Caco-2 (cell line): ENCODE results near the gene MX2. TPM values are rescaled to one million over a fixed set of nuclear protein-coding genes. Genes with fewer than 3 reads are reported as not detected.

Source experiments
- BruUV-seq: library from RNA; stranded (reverse); fragments of 400-500 nt; replicated peaks from 2 replicates; lab custom pipeline; 2021; lab: Mats Ljungman, UMichigan
- CTCF ChIA-PET: fragments of 300-600 bp; sonication (Branson Sonifier 250); formaldehyde crosslinking; loops from one replicate; lab custom pipeline; 2022; ENCODE audit warnings: antibody characterized with exemption; lab: Charles Lee
- POLR2A ChIA-PET: fragments of 300-600 bp; sonication (Branson Sonifier 250); formaldehyde crosslinking; loops from one replicate; lab custom pipeline; 2022; ENCODE audit warnings: antibody characterized with exemption; lab: Charles Lee
- DNase-seq, 2 experiments: peaks; one replicate each; pipeline versions ENCODE4 v3.0.0 to v3.0.0-alpha.2; 2020 to 2022
- H3K27me3 ChIP-seq: replicated peaks from 2 replicates; pipeline ENCODE4 v1.6.0; 2011; ENCODE audit warnings: low read length; ENCODE audit not compliant: control insufficient read depth, insufficient read depth
- H3K36me3 ChIP-seq: 2 replicates; pipeline ENCODE4 v1.5.1; 2011; ENCODE audit warnings: low read length; ENCODE audit not compliant: control insufficient read depth, insufficient read depth
- H3K4me1 ChIP-seq: fragments of 250-450 bp; sonication (Bioruptor Pico); 2 replicates; pipeline ENCODE4 v1.5.1; 2020; ENCODE audit warnings: mild to moderate bottlenecking
- H3K4me3 ChIP-seq: 2 replicates; pipeline ENCODE4 v1.5.1; 2011; ENCODE audit warnings: low read depth, mild to moderate bottlenecking, control low read depth, low read length
- H3K9me3 ChIP-seq: fragments of 250-450 bp; sonication (Bioruptor Pico); 2 replicates; pipeline ENCODE4 v1.5.1; 2020; ENCODE audit warnings: mild to moderate bottlenecking, moderate library complexity
- H3K27ac Mint-ChIP-seq: one replicate; pipeline ENCODE4 v1.8.0; 2022; ENCODE audit warnings: mixed read lengths; ENCODE audit not compliant: unreplicated experiment
- H3K27me3 Mint-ChIP-seq: one replicate; pipeline ENCODE4 v1.8.0; 2022; ENCODE audit warnings: mixed read lengths; ENCODE audit not compliant: insufficient read depth, unreplicated experiment
- H3K36me3 Mint-ChIP-seq: one replicate; pipeline ENCODE4 v1.8.0; 2022; ENCODE audit warnings: mild to moderate bottlenecking, mixed read lengths; ENCODE audit not compliant: insufficient read depth, unreplicated experiment
- H3K4me1 Mint-ChIP-seq: one replicate; pipeline ENCODE4 v1.8.0; 2022; ENCODE audit warnings: low read depth, mixed read lengths; ENCODE audit not compliant: unreplicated experiment
- H3K4me3 Mint-ChIP-seq: one replicate; pipeline ENCODE4 v1.8.0; 2022; ENCODE audit warnings: mild to moderate bottlenecking, moderate library complexity, mixed read lengths; ENCODE audit not compliant: unreplicated experiment
- H3K9me3 Mint-ChIP-seq: one replicate; pipeline ENCODE4 v1.8.0; 2022; ENCODE audit warnings: mixed read lengths; ENCODE audit not compliant: unreplicated experiment
- intact Hi-C: fragments of 100-400 bp; cut with micrococcal nuclease; formaldehyde crosslinking; loops from one replicate; pipeline ENCODE4 v1.10.0; 2022; ENCODE audit not compliant: unreplicated experiment
- total RNA-seq: library from RNA; stranded (reverse); gene quantifications from 2 replicates; pipeline ENCODE4 v1.2.3, GENCODE V29; 2022
- TF ChIP-seq, protein P1 (sequence below), 2 experiments: fragments of 200-600 bp in 1 of 2; IDR thresholded peaks; 1 replicate in 1 of 2; 2 replicates in 1 of 2; pipeline versions ENCODE4 v1.5.1 to v1.8.0; 2011 to 2022; ENCODE audit warnings: antibody characterized with exemption in 1 of 2, control low read depth in 1 of 2, inconsistent platforms in 1 of 2, low read depth in 1 of 2, low read length in 1 of 2, mild to moderate bottlenecking in 1 of 2, moderate library complexity in 1 of 2; ENCODE audit not compliant: insufficient read depth in 1 of 2, severe bottlenecking in 1 of 2, unreplicated experiment in 1 of 2

Gene MX2
- total RNA-seq, 1 experiment from 2014 or later: 0.84 TPM

DNA sequence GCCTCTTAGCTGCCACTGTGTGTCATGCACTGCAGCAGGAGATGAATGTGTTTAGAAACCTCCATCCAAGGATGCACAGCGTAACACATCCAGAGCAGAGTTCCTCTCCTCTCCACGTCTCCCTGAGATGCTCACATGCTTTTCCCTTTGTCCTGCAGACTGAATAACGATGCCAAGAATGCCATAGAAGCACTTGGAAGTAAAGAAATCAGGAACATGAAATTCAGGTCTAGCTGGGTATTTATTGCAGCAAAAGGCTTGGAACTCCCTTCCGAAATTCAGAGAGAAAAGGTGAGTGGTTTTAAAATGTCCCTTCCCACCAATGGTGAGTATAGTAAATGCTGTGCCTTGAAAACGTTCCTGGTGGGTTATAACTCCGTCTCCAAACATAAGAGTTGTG lies 13.4 kb upstream of the MX2 start:
- no peaks in the 10 kb centered on the region for H3K4me1 Mint-ChIP-seq
- peaks cover 48% of the 10 kb centered on the region for H3K36me3 Mint-ChIP-seq
- POLR2A ChIA-PET: no interaction called here

DNA sequence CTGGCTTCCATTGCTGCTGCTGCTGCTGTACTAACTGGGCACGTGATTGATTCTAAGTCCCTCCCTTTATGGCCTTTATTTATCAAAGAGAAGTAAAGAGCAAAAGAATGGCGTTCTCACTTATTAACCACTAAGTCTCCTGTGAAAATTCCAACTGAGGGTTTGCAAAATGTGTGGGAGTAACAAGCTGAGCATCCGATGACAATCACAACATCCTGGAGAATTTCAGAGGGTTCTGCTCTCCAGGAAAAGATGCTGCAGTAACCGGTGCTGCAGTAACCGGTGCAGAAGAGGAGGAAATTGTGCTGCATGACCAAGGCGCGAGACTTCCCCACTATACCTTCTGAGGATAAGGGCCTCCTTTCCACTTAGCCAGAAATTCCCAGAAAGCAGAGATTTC lies 12.7 kb upstream of the MX2 start:
- ChIA-PET CTCF (no interaction called here), POLR2A (no interaction called here)
- Mint-ChIP-seq H3K4me1 (no peaks in the 10 kb centered on the region), H3K27ac (no peak overlapping the region), H3K9me3 (no peaks in the 10 kb centered on the region), H3K36me3 (peaks cover 42% of the 10 kb centered on the region), H3K27me3 (no peaks in the 10 kb centered on the region), H3K4me3 (no peak overlapping the region)
- no peaks in the 10 kb centered on the region for H3K36me3 ChIP-seq
- H3K9me3 ChIP-seq: no peaks in the 10 kb centered on the region
- no peaks in the 10 kb centered on the region for H3K4me1 ChIP-seq
- no peaks in the 10 kb centered on the region for H3K27me3 ChIP-seq
- H3K4me3 ChIP-seq: no peak overlapping the region
- TF ChIP-seq, protein P1, sequence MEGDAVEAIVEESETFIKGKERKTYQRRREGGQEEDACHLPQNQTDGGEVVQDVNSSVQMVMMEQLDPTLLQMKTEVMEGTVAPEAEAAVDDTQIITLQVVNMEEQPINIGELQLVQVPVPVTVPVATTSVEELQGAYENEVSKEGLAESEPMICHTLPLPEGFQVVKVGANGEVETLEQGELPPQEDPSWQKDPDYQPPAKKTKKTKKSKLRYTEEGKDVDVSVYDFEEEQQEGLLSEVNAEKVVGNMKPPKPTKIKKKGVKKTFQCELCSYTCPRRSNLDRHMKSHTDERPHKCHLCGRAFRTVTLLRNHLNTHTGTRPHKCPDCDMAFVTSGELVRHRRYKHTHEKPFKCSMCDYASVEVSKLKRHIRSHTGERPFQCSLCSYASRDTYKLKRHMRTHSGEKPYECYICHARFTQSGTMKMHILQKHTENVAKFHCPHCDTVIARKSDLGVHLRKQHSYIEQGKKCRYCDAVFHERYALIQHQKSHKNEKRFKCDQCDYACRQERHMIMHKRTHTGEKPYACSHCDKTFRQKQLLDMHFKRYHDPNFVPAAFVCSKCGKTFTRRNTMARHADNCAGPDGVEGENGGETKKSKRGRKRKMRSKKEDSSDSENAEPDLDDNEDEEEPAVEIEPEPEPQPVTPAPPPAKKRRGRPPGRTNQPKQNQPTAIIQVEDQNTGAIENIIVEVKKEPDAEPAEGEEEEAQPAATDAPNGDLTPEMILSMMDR (IDR thresholded peaks at IDR 0.05; ENCODE audit: insufficient read depth in 1 of 2, low read depth in 1 of 2, low read length in 1 of 2, severe bottlenecking in 1 of 2, unreplicated experiment in 1 of 2): no peak
- intact Hi-C loops: no loop called here
- DNase-seq: no peak
- BruUV-seq: no TSS peak

More for the DNA sequence above, 13.4 kb upstream of the MX2 start:
- Histone ChIP-seq H3K9me3 (no peaks in the 10 kb centered on the region), H3K36me3 (no peaks in the 10 kb centered on the region), H3K4me3 (no peak overlapping the region), H3K4me1 (no peaks in the 10 kb centered on the region), H3K27me3 (no peaks in the 10 kb centered on the region)
- H3K9me3 Mint-ChIP-seq: no peaks in the 10 kb centered on the region
- intact Hi-C loops: no loop called here
- no TSS peak for BruUV-seq
- TF ChIP-seq, protein P1 (IDR thresholded peaks at IDR 0.05; ENCODE audit: insufficient read depth in 1 of 2, low read depth in 1 of 2, low read length in 1 of 2, severe bottlenecking in 1 of 2, unreplicated experiment in 1 of 2): no peak
- no peak for DNase-seq
- no peak overlapping the region for H3K27ac Mint-ChIP-seq
- CTCF ChIA-PET: no interaction called here
- no peak overlapping the region for H3K4me3 Mint-ChIP-seq
- no peaks in the 10 kb centered on the region for H3K27me3 Mint-ChIP-seq

DNA sequence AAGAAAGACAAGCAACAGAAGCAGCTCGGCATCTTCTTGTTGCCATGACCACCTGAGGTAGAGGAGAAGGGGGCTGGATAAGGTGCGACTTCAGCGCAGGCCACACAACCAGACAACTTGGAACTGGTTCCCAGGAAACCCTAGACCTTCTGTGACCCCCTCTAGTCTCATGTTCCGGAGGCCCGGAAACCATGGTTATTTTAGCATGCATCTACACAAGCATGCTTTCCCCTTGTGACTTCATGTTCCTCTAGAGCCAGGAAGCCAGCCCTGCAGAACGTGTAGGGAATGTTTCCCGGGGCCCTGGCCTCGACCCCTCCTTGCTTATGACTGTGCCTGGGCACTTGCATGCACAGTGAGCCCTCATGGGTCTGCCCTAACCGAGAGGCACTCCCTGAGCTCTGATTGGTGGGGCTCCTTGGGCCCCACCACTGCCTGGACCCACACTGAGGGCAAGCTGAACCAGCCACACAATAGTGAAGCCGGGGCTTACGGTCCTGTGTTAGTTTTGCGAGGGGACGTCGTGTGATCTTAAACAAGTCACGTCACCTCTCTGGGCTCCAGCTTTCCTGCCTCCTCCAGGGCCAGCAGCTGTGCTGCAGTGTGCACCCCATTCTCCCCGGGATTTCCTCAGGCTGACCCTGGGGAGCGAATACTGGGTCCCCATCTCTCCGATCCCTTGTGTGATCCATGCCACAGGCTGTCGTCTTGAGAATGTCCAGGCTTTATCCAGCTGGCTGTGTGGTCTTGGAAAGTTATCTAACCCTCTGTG lies 12.0 kb upstream of the MX2 start:
- H3K9me3 ChIP-seq: no peaks in the 10 kb centered on the region
- ChIA-PET CTCF (interaction anchor here (1.1 kb wide), 1 partner anchor 66 kb away, joined by 3 read pairs; no protein-coding TSS in a partner anchor), POLR2A (no interaction called here)
- H3K4me1 Mint-ChIP-seq: no peaks in the 10 kb centered on the region
- no peak overlapping the region for H3K4me3 ChIP-seq
- H3K27me3 ChIP-seq: no peaks in the 10 kb centered on the region
- H3K4me1 ChIP-seq: no peaks in the 10 kb centered on the region
- no TSS peak for BruUV-seq
- intact Hi-C loops: no loop called here
- no peaks in the 10 kb centered on the region for H3K36me3 ChIP-seq
- no peaks in the 10 kb centered on the region for H3K9me3 Mint-ChIP-seq
- H3K4me3 Mint-ChIP-seq: no peak overlapping the region
- no peak overlapping the region for H3K27ac Mint-ChIP-seq
- no peaks in the 10 kb centered on the region for H3K27me3 Mint-ChIP-seq
- H3K36me3 Mint-ChIP-seq: peaks cover 36% of the 10 kb centered on the region
- TF ChIP-seq, protein P1 (IDR thresholded peaks at IDR 0.05; ENCODE audit: insufficient read depth in 1 of 2, low read depth in 1 of 2, low read length in 1 of 2, severe bottlenecking in 1 of 2, unreplicated experiment in 1 of 2): no peak
- no peak for DNase-seq
